ENCODE data around the gene EHD3.

EHD3 gene

GRCh38 chr2:31216734-31217133, 17.2 kb upstream of the EHD3 start (continued):
- no peak for TF ChIP-seq POU6F1 (CRISPR knock-in tag; IDR thresholded peaks at IDR 0.05; ENCODE audit: borderline replicate concordance, low read depth)
- TF ChIP-seq TCF4 (CRISPR knock-in tag; IDR thresholded peaks at IDR 0.05; ENCODE audit: borderline replicate concordance), result no peak

- TF ChIP-seq ZNF70 (CRISPR knock-in tag; IDR thresholded peaks at IDR 0.05) (no peak), TCF4 (CRISPR knock-in tag; IDR thresholded peaks at IDR 0.05; ENCODE audit: borderline replicate concordance) (no peak)
- no peak for ATAC-seq
These were observed 16.3 kb upstream of the EHD3 start, which contains the start of gene CAPN14 for GRCh38 chr2:31217465-31218200. CAPN14 (minus strand) TSS chr2:31217515; CDS start chr2:31205447, 12,068 bp downstream.

GRCh38 chr2:31219131-31219969, 14.6 kb upstream of the EHD3 start:
- no peak for TF ChIP-seq ESRRG (CRISPR knock-in tag; IDR thresholded peaks at IDR 0.05)
- no peak for TF ChIP-seq OSR1 (CRISPR knock-in tag; IDR thresholded peaks at IDR 0.05)
- no peak for TF ChIP-seq PATZ1 (CRISPR knock-in tag; IDR thresholded peaks at IDR 0.05; ENCODE audit: borderline replicate concordance)
- TF ChIP-seq PPARA (CRISPR knock-in tag; IDR thresholded peaks at IDR 0.05; ENCODE audit: borderline replicate concordance), result no peak
- TF ChIP-seq TCF4 (CRISPR knock-in tag; IDR thresholded peaks at IDR 0.05; ENCODE audit: borderline replicate concordance), result no peak
- TF ChIP-seq ZNF70 (CRISPR knock-in tag; IDR thresholded peaks at IDR 0.05), result no peak
- no peak for ATAC-seq

GRCh38 chr2:31221544-31221943, 12.4 kb upstream of the EHD3 start:
- ATAC-seq, result no peak
- TF ChIP-seq PATZ1 (CRISPR knock-in tag; IDR thresholded peaks at IDR 0.05; ENCODE audit: borderline replicate concordance), result no peak
- no peak for TF ChIP-seq TOX (CRISPR knock-in tag; IDR thresholded peaks at IDR 0.05; ENCODE audit: borderline replicate concordance)
- TF ChIP-seq OSR1 (CRISPR knock-in tag; IDR thresholded peaks at IDR 0.05), result no peak
- no peak for TF ChIP-seq TSHZ2 (CRISPR knock-in tag; IDR thresholded peaks at IDR 0.05)
- no peak for TF ChIP-seq BACH2 (CRISPR knock-in tag; IDR thresholded peaks at IDR 0.05; ENCODE audit: borderline replicate concordance)
- no peak for TF ChIP-seq SNAI2 (CRISPR knock-in tag; IDR thresholded peaks at IDR 0.05)
- TF ChIP-seq ZFP3 (CRISPR knock-in tag; IDR thresholded peaks at IDR 0.05), result no peak
- TF ChIP-seq ZNF8 (CRISPR knock-in tag; IDR thresholded peaks at IDR 0.05), result no peak
- TF ChIP-seq CREB5 (CRISPR knock-in tag; IDR thresholded peaks at IDR 0.05; ENCODE audit: low read depth), result no peak
- no peak for TF ChIP-seq ESRRG (CRISPR knock-in tag; IDR thresholded peaks at IDR 0.05)
- TF ChIP-seq PPARA (CRISPR knock-in tag; IDR thresholded peaks at IDR 0.05; ENCODE audit: borderline replicate concordance), result no peak
- TF ChIP-seq ARNTL (CRISPR knock-in tag; IDR thresholded peaks at IDR 0.05; ENCODE audit: borderline replicate concordance, low read depth), result no peak
- TF ChIP-seq GLIS3 (CRISPR knock-in tag; IDR thresholded peaks at IDR 0.05), result no peak
- no peak for TF ChIP-seq TCF4 (CRISPR knock-in tag; IDR thresholded peaks at IDR 0.05; ENCODE audit: borderline replicate concordance)
- TF ChIP-seq POU6F1 (CRISPR knock-in tag; IDR thresholded peaks at IDR 0.05; ENCODE audit: borderline replicate concordance, low read depth), result no peak
- TF ChIP-seq ZFP30 (CRISPR knock-in tag; IDR thresholded peaks at IDR 0.05), result no peak

All from SK-N-SH treated with all-trans-retinoic acid at 6 μM for 48 hours (cell line).